ENCODE data around the gene SCO2. TPM values are rescaled to one million over a fixed set of nuclear protein-coding genes. Genes with fewer than 3 reads are reported as not detected.

Gene SCO2
- total RNA-seq, 1 donor from 2014 or later, result 1.8 TPM

GRCh38 chr22:50531962-50532674 lies 6.7 kb upstream of the SCO2 start:
- Histone ChIP-seq H3K4me2 (ENCODE audit: low read length) (peak overlapping the region; percentile 70), H3K27ac (ENCODE audit: low read depth, low read length) (no peak overlapping the region), H3K27me3 (ENCODE audit: insufficient read depth, low read length) (peaks cover 30% of the 10 kb centered on the region), H2AFZ (ENCODE audit: low read depth, low read length) (no peak overlapping the region), H3K4me3 (ENCODE audit: insufficient read depth, low read depth, low read length) (no peak overlapping the region), H3K36me3 (ENCODE audit: insufficient read depth, low read length) (no peaks in the 10 kb centered on the region), H3K9me3 (ENCODE audit: insufficient read depth, low read depth, low read length) (no peaks in the 10 kb centered on the region), H4K20me1 (ENCODE audit: insufficient read depth, low read length) (peaks cover 17% of the 10 kb centered on the region), H3K4me1 (ENCODE audit: insufficient read depth, low read length) (peaks cover 11% of the 10 kb centered on the region), H3K9ac (ENCODE audit: low read length) (no peak overlapping the region), H3K79me2 (ENCODE audit: insufficient read depth, low read length) (peaks cover 2% of the 10 kb centered on the region)
- Mint-ChIP-seq H3K9me3 (ENCODE audit: unreplicated experiment) (peaks cover 7% of the 10 kb centered on the region), H3K4me1 (ENCODE audit: low read depth, unreplicated experiment) (no peaks in the 10 kb centered on the region), H3K27ac (ENCODE audit: unreplicated experiment) (peak overlapping the region; percentile 69), H3K36me3 (ENCODE audit: low read depth, unreplicated experiment) (peaks cover 2% of the 10 kb centered on the region), H3K27me3 (ENCODE audit: low read depth, unreplicated experiment) (peaks cover 12% of the 10 kb centered on the region), H3K4me3 (ENCODE audit: unreplicated experiment) (peak overlapping the region; percentile 76)
- DNase-seq (ENCODE audit: low read depth) (peak; percentile 34), FAIRE-seq (no peak)
- TF ChIP-seq, protein P1, sequence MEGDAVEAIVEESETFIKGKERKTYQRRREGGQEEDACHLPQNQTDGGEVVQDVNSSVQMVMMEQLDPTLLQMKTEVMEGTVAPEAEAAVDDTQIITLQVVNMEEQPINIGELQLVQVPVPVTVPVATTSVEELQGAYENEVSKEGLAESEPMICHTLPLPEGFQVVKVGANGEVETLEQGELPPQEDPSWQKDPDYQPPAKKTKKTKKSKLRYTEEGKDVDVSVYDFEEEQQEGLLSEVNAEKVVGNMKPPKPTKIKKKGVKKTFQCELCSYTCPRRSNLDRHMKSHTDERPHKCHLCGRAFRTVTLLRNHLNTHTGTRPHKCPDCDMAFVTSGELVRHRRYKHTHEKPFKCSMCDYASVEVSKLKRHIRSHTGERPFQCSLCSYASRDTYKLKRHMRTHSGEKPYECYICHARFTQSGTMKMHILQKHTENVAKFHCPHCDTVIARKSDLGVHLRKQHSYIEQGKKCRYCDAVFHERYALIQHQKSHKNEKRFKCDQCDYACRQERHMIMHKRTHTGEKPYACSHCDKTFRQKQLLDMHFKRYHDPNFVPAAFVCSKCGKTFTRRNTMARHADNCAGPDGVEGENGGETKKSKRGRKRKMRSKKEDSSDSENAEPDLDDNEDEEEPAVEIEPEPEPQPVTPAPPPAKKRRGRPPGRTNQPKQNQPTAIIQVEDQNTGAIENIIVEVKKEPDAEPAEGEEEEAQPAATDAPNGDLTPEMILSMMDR (IDR thresholded peaks at IDR 0.05; ENCODE audit: insufficient read depth, low read depth, low read length), result no peak
- peak; percentile 13 for TF ChIP-seq EZH2 (IDR thresholded peaks at IDR 0.05; ENCODE audit: insufficient read depth, low read length)

DNA sequence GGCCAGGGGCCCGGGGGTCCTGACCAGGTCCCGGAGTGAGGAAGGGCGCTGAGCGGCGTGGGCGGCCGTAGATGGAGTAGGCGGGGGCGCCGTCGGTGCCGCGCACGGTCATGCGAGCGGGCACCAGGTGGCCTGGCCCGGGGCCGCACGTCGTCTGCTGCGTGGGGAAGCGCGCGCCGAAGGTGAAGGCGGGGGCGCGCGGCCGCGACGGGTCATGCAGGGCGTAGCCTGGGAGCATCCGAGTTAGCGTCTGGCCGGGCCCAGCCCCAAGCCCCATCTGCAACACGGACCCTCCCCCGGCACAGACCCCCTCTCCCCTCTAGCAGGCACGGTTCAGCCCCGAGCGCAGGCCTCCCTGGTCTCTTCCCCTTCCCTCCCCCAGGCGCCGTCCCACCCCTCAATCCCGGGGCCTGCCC lies 6.2 kb upstream of the SCO2 start:
- H3K27ac ChIP-seq (ENCODE audit: low read depth, low read length), result no peak overlapping the region
- no peak for DNase-seq (ENCODE audit: low read depth)
- no peak overlapping the region for H3K4me3 Mint-ChIP-seq (ENCODE audit: unreplicated experiment)

More for the DNA sequence above, 6.2 kb upstream of the SCO2 start:
- H3K4me2 ChIP-seq (ENCODE audit: low read length), result peak overlapping the region; percentile 70
- peaks cover 12% of the 10 kb centered on the region for H3K27me3 Mint-ChIP-seq (ENCODE audit: low read depth, unreplicated experiment)
- TF ChIP-seq, protein P1 (IDR thresholded peaks at IDR 0.05; ENCODE audit: insufficient read depth, low read depth, low read length), result no peak
- peak; percentile 92 for TF ChIP-seq EZH2 (IDR thresholded peaks at IDR 0.05; ENCODE audit: insufficient read depth, low read length)
- H4K20me1 ChIP-seq (ENCODE audit: insufficient read depth, low read length), result peaks cover 17% of the 10 kb centered on the region
- no peak overlapping the region for H3K9ac ChIP-seq (ENCODE audit: low read length)
- H3K27ac Mint-ChIP-seq (ENCODE audit: unreplicated experiment), result no peak overlapping the region
- no peaks in the 10 kb centered on the region for H3K36me3 ChIP-seq (ENCODE audit: insufficient read depth, low read length)
- no peaks in the 10 kb centered on the region for H3K9me3 ChIP-seq (ENCODE audit: insufficient read depth, low read depth, low read length)
- peaks cover 7% of the 10 kb centered on the region for H3K9me3 Mint-ChIP-seq (ENCODE audit: unreplicated experiment)
- H3K4me1 ChIP-seq (ENCODE audit: insufficient read depth, low read length), result peaks cover 17% of the 10 kb centered on the region
- H3K27me3 ChIP-seq (ENCODE audit: insufficient read depth, low read length), result peaks cover 30% of the 10 kb centered on the region
- no peak overlapping the region for H2AFZ ChIP-seq (ENCODE audit: low read depth, low read length)
- FAIRE-seq, result no peak
- H3K36me3 Mint-ChIP-seq (ENCODE audit: low read depth, unreplicated experiment), result peaks cover 2% of the 10 kb centered on the region
- H3K79me2 ChIP-seq (ENCODE audit: insufficient read depth, low read length), result peaks cover 8% of the 10 kb centered on the region
- no peak overlapping the region for H3K4me3 ChIP-seq (ENCODE audit: insufficient read depth, low read depth, low read length)
- no peaks in the 10 kb centered on the region for H3K4me1 Mint-ChIP-seq (ENCODE audit: low read depth, unreplicated experiment)
